GM21367 (cell line): ENCODE results near the gene PLD4.

ENCODE experiments used
- ATAC-seq: cut with Tn5 transposase; IDR thresholded peaks from one replicate; pipeline ENCODE4 v1.9.1; 2021; ENCODE audit not compliant: unreplicated experiment

PLD4 gene

DNA sequence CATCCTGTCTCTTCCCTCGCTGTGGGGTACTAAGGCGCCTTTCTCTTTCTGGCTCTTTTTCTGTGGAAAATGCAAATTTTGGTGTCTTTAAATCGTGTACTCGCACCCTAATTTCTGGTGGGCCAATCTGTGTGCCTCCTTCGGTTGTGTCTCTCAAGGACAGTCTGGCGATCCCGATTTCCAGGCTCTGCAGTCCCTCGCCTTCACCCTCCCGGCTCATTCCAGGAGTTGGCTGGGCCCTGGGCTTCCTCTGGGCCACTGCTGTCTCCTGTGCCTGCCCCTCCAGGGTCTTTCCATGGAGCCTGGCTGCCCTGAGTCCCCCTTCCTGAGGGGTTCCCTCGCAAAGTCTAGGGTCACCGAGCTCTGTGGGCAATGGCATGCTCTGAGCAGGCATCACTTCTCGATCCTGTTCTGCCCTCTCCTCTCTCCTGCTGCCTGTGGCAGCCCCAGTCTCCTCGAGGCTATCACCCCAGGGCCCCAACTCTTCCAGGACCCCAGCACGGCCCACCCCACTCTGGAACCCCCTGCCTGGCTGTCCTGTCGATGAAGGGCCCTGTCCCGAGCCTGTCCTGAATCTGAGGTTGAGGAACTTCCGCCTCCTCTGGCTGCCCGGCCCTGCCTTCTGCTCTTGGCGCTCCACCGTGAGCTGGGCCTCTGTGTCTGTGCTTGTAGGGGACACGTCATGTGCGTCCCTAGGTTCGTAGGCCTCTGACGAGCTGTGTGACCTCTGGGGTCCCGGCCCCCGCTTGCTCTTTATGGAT is 29.4 kb downstream of the PLD4 start:
- ATAC-seq, result no peak

DNA sequence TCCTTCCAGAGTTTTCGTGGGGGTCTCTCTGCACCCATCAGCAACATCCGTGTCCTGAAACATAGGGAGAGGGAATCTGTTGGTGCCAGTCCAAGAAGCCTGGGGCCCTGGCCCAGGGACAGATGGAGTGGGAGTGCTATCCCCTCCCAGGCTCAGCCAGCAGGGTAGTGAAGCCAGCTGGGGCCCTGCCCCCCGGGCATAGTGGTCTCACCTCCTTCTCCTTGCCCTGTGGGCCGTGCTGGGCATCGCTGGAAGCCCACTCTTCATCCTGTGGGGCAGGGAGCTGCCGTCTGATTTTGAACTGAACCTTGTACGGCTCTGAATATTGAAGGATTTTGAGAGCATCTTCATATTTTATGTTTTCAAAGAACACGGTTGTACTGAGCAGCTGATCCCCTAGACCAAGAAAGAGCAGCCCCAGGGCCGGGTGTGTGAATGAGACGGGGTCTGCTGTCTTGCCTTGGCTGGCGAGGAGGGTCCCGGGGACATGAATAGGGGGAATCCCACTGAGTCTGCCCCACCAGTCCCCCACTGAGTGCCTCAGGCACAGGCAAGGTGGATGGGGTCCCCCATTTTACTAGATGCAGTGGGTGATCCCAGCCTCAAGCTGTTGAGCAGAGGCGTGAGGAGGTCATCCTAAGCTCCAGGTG is 30.2 kb downstream of the PLD4 start:
- no peak for ATAC-seq

DNA sequence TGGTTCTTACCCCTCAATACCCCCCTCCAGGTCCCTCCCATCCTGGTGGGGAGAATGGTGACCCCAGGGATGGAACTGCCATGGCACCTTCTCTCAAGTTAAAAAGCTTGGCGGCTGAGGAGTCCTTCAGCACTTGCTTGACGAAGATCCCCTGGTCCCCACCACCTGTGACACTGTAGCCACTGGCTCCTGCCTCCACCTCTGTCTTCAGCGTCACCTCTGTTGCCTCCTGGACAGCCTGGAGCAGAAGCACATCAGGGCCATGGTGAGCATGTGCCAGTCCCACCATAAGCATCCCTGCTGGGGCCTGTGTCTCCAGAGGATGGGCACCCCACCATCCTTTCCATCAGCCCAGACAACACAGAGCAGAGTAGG is 30.7 kb downstream of the PLD4 start:
- ATAC-seq, result no peak

DNA sequence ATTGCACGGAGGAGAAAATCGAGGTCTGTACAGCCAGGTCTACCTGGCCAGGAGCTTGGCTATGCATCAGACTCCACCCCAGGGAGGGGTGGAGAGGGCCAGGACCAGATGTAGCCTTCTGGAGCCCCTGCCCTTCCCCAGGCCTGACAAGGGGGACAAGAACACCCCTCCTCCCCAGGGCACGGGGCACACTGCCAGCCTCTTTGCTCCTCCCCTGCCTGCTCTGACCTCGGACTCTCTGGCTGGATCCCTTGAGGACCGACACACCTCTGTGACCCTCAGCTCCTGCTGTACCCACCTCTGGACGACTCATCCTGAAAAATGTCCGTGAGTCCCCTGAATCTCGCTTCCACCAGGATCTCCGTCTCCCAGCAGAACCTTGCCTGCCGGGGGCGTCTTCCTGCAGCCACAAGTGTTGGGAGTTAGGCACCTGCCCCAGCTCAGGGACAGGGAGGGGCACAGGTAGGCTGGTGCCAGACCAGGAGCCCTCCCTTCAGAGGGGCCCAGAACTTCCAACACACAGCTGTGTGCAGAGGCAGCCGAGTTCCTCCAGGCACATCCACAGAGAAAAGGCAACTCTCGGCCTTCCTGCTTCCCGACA is 31.7 kb downstream of the PLD4 start:
- no peak for ATAC-seq

DNA sequence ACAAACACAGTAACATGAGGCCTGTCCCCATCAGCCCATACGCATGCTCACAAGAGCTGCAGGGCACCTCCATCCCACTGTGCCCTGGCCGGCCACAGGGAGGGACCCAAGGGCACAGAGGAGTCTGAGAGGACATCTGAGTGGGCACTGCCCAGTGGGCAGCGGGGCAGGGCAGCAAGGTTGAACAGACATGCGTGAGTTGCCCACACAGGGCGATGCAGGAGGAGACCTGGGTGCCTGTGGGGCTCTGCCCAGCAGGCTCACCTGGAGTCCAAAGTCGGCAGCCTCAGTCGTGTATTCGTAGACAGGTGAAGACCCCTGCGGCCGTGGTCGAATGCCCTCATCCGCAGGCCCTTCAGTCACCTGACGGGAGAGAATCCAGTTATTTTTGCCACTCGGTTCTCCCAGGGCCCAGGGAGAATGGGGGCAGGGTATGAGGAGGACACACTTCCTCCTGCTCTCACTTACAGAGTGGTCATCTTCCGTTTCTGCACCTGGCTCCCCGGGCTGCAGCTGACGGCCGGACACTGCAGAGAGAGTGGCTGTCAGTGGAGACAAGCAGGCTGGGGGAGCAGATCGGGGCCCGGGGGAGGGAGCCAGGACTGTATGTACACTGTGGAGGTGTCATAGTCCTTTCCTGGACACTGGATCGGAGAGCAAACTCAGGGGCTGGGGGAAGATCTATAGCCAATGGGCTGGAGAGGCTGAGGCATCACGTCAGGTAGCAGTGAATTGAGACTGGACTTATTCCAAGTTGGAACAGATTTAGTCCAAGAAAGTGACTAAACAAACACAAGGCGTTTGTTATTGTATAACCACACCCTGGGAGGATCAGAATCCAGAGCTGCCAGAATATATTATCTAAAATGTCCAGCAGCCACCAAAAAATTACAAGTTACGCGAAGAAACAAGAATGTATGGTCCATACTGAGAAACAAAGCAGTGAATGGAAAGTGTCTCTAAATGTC is 32.8 kb downstream of the PLD4 start:
- no peak for ATAC-seq

DNA sequence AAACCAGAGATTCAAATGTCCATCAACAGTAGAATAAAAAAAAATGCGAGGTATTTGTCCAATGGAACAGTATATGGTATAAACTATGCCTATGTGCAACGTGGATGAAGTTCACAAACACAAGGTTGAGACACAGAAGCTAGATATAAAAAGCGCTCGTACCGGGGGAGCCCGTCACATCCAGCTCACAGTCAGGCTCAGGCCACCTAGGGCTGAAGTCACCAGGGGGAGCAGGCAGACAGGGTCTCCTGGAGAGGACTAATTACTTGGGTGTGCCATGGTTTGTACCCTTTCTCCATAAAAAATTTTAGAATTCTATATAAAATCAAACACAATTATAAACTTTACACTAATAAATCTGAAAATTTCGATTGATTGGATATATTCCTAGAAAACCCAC is 39.9 kb downstream of the PLD4 start:
- no peak for ATAC-seq

DNA sequence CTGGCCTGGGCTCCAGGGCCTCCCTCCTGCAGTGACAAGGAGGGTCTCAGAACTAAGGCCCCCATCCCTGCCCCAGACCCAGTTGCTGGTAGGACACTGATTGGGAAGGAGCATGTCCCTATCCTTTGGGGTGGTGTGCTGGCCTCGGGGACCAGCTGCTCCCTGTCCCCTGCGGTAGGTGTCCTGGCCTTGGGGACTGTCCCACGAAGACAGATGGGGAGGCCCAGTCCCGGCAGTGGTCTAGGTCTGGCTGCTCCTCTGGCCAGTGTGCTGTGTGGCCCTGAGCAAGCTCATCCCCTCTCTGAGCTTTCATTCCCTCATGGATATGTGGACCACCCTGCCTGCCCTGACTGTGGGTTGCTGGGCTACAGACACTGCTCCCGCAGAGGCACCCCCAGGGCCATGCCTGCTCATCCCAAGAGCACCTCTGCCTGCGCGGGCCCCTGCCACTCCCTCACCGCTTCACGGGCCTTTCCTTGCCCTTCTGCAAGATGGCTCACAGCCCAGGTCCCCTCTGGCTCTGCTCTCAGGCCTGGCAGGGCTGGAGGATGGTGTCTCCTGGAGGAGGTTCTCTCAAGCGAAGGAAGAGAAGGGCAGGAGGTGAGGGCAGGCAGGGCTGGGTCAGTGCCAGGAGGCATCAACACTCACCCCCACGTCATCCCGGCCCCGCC is 41.0 kb downstream of the PLD4 start:
- no peak for ATAC-seq

DNA sequence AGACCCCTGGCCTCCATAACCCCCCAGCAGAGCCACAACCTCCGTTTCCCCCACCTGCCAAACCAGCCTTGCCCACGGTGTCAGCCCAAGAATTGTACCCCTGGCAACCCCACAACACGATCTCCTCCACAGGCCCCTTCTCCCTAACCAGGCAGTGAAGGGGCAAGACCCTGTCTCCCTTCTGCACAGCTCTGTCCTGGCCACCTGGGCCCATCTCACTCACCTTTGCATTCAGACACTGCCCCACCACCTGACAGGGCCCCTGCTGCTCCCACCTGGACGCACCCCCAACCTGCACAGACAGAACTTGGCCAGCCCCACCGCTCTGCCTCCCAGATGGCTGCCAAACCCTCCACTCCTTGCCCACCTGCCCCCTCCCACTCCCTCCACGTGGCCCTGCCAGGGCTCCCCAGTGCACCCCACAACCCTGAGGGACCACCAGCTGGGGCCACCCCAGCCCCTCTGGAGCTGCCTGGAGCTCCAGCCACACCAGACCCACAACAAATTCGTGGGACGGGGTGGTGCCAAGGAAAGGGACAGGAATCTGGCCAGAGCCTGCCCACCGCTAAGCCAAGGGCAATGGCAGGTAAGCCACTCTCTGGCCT is 41.7 kb downstream of the PLD4 start:
- ATAC-seq, result no peak

DNA sequence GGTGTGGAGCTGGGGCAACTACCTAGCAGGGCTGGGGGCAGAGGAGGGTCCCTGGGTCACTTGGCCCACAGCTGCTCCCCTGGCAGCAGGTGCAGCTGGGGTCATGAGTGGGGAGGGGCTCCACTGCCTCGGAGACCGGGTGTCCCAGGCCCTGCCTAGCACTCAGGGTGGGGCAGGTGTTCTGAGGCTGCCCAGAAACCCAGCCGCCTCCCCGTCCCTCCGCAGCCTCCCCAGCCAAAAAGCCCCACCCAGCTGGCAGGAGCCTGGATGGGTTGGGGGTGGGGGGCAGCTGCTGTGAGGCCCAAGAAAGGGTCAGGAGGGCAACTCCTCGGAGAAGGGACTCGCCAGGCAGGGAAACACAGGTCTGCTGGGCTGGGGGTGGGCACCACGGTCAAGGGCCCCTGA is 42.3 kb downstream of the PLD4 start:
- ATAC-seq, result no peak

DNA sequence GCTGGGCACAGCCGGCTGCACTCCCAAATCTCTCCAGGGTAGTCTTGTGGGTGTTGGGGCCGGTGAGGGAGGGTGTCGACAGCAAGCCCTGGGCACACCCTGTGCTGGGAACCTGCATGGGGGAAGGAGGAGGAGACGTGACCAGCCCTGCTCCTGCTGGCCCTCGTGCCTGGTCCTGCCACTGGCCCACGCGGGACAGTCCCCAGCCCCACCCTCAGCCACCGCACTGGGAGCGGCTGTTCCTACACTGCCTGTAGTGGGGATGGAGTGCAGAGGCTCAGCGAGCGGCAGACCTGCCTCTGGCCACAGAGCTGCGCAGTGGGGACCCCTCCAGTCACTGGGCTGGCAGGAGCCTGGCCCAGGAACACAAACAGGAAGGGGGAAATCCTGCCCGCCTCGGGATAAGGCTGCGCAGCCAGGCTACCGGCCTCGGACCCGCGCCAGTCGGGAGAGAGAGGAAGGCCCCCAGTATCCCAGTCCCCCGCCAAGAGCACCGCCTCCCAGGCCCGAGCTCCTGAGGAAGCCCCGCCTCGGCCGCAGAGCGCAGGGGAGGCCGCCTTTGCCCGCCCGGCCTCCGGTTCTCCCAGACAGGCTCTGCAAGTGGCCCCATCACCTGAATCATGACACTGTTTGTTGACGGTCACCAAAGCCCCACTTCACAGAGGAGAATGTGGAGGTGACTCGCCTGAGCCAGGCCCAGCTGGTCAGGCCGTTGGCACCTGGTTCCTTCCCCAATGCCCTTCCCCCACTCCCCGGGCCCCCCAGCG is 42.9 kb downstream of the PLD4 start:
- ATAC-seq, result no peak

DNA sequence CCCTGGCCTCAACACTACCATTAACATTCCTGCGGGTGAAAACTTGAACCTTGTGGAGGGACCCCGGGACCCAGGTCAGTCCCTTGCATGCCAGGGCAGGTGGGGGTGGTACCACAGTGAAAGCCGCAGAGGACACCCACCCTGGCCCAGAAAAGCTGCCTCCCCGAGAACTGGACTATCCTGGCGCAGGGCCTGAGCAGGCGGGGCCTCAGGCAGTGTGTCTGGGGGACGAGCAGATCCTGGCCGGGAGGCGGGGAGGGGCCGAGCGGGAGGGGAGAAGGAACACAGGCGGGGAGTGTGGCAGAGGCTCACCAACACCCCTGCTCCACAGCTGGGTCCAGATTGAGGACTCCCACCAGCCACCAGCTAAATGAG is 43.5 kb downstream of the PLD4 start:
- ATAC-seq, result no peak

DNA sequence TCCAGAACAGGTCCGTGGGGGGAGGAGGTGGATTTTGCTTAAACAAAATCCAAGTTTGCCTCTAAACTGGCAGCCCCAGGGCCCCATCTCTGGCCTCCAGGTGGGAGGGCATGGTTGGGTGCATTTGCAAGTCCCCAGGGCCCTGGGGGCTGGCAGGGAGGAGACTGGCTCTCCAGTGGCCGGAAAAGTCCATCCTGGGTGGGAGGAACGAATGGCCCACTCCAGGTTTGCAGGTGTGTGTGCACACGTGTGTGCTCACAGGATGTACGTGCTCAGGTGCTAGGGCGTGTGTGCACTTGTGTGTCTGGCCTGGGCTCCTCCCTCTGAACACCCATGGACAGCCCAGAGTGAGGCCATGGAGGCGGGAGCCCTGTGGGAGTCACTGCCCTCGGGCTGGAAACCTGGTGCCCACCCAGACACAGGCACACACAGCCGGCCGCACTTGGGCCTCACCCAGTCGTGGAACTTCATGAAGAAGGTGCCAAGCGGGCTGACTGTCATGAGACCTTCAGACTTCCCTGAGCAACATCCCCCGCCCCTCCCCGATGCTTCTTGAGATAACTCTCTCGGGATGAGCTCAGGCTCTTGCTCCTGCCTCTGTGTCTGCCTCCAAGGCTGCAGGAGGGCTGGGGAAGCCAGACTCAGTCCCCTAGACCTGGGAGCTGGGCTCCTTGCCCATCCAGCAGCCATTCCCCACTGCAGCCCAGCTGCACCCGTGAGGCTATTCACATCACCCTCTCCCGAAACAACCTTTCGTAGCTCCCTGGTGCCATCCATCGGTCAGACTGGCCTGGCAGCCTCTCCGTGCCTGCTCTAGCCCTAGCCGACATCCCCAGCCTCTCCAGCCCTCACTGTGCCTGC is 44.1 kb downstream of the PLD4 start:
- ATAC-seq, result no peak

DNA sequence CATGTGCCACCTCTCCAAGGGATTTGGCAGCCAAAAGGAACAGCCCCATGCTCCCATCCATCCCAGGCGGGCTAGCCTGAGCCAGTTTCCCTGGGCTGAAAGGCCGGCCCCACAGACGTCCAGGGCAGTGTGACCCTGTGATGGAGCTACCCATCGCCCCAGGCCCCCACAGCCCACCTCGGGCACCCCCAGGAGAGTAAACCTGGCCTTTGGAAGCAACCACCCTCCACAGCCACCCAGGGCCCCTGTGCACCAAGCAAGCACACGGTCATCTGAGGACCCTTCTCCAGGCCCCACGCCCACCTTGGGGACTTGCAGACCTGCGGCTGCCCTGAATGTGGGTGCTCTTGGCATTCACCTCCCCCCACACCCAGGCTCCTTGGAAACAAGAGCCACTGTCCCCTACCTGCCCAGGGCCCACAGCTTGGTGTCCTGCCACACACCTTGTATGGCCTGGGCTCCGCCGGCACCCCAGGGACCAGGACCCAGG is 45.1 kb downstream of the PLD4 start:
- no peak for ATAC-seq

DNA sequence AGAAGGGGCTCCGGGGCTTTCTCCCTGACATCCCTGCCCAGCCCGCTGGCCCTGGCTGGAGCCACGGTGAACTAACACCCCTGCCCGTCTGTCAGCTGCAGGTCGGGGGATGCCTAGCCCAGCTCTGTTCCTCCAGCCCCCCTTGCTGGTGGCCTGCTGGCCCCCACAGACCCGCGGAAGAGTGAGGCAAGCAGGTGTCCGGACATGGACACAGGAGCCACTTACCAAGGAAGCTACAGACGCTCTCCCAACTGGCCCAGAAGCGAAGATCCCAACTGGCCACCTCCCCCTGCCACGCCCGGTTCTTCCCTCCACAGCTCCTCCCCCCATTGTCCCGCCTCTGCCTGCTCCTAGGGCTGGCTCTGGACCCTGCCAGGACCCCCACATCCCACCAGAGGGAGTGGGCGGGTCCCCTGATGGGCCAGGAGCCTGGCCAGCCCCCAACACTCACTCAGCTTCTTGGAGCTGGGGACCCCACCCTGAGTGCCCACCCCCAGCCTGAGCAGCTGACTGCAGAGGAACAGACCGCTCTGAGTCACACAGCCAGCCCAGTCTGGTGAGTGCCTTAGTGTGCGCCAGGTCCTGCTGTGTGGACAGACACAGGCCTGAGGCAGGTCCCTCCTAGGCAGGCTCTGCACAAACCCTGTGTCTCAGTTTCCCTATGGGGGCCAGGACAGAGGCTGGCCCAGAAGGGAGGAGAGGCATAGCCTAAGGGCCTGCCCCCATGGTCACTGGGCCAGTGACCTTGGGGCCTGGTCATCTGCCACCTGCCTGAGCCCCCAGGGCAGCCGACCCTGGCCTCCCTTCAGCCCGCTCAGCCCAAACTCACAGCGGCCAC is 45.8 kb downstream of the PLD4 start:
- ATAC-seq, result no peak

DNA sequence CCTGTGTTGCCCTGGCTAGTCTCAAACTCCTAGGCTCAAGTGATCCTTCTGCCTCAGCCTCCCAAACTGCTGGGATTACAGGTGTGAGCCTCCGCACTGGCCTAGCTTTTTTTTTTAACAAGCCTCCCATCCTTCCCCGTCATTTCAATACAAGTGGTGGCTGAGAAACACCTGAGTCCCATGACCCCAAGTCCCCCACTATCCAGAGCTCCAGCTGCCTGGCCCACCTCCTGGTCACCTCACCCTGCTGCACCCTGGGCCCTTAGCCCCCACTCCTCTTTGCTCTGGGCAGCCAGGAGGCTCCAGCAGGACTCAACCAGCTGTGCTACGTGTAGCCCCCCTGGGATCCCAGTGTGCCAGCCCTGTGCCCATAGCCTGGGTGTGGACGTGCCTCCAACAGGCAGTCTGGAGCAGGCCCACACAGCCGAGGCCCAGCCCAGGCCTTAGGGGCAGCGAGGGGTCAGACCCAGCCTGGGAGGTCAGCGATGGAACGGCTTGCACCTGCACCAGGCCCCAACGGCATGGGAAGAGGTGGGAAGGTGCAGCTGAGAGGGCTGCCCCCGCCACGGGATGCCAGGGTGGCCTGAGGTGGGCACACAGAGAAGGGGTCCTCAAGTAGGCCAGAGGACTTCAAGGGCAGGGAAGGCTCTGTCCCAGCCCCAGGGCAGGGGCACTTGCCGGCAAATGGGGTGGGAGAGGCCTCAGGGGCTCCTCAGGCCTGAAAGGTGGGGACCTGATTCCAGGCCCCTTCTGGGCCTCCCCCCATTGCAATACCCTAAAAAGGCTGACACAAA is 47.0 kb downstream of the PLD4 start:
- no peak for ATAC-seq

DNA sequence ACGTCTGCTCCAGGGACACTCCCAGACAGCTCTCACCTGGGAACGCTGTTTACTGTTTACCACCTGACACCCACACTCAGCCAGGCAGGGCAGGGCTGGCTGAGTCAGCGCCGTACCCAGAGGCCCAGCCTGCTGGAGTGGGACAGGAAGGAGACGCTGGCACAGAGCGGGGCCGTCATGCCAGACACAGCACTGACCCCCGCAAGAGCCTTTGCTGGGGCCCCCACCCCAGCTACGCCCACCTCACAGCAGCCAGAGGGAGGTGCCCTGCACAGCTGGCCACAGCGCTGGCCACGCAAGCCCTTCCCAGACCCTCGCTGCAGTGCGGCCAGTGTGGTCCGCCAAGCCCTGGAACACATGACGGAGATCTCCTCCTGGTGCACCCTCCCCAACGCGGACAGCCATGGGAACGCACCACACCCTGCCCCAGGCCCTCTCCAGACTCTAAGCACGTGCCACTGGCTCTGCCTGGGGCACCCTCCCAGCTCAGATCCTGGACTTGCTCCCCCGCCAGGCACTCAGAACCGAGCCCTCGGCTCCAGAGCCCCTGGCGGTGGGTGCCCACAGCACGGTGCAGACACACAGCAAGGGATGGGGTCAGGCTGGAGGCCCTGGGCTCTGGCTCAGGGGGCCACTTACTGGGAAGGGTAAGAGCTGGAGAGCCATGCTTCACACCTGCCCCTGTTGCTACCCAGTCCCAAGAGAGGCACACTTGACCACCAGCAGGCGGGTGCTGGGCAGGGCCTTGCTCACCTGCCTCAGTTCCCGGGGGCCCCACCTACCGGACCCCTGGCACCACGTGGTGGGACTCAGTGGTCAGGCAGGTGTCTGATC is 47.8 kb downstream of the PLD4 start:
- ATAC-seq, result no peak
